Cardiac fibroblast (primary cell): Measurements from ENCODE around the gene IL11.
A peak's percentile ranks its signal among the peaks of the same experiment; 100 is the strongest.

Experiments used
- DNase-seq, 2 donors: peaks; one replicate each; pipeline versions ENCODE4 v3.0.0 to v3.0.0-alpha.2; 2010; ENCODE audit warnings: low read depth in 2 of 2
- H3K4me3 ChIP-seq, 2 donors: replicated peaks in 1 of 2; 1 replicate in 1 of 2; 2 replicates in 1 of 2; pipeline ENCODE4 v1.5.1; 2011; ENCODE audit warnings: low read depth in 2 of 2, low read length in 2 of 2, mild to moderate bottlenecking in 2 of 2, moderate library complexity in 1 of 2
- CTCF ChIP-seq: IDR thresholded peaks from one replicate; pipeline ENCODE4 v1.5.1; 2011; ENCODE audit warnings: low read depth, mild to moderate bottlenecking, low read length, inconsistent platforms

Gene IL11

GRCh38 chr19:55362174-55362989, 7.9 kb downstream of the IL11 start:
- H3K4me3 ChIP-seq = no peak overlapping the region
- TF ChIP-seq CTCF = no peak
- no peak for DNase-seq

GRCh38 chr19:55360902-55361301, 9.4 kb downstream of the IL11 start:
- TF ChIP-seq CTCF = no peak
- no peak overlapping the region for H3K4me3 ChIP-seq
- DNase-seq = no peak

GRCh38 chr19:55358943-55359908, 11.0 kb downstream of the IL11 start:
- no peak overlapping the region for H3K4me3 ChIP-seq
- no peak for TF ChIP-seq CTCF
- DNase-seq = no peak

GRCh38 chr19:55358493-55358892, 11.8 kb downstream of the IL11 start:
- no peak overlapping the region for H3K4me3 ChIP-seq
- no peak for TF ChIP-seq CTCF
- no peak for DNase-seq

- no peak overlapping the region for H3K4me3 ChIP-seq
- DNase-seq = no peak
- TF ChIP-seq CTCF = no peak
Observed at GRCh38 chr19:55355213-55355821, 14.9 kb downstream of the IL11 start.

GRCh38 chr19:55354698-55355212, 15.5 kb downstream of the IL11 start, which contains the start of gene COX6B2:
Gene COX6B2, minus strand, starts transcription at chr19:55354719. Its CDS starts 198 bp downstream, at chr19:55354521.
- no peak for DNase-seq
- H3K4me3 ChIP-seq = peak within 1 kb of the TSS; percentile 44 to 46
- no peak for TF ChIP-seq CTCF
